CD1c-positive myeloid dendritic cell (primary cell): Measurements from ENCODE around the gene TSG101.

Source experiments
- DNase-seq: peaks from one replicate; pipeline ENCODE4 v3.0.0-alpha.2; 2016; ENCODE audit errors: extremely low spot score

The TSG101 gene

DNA sequence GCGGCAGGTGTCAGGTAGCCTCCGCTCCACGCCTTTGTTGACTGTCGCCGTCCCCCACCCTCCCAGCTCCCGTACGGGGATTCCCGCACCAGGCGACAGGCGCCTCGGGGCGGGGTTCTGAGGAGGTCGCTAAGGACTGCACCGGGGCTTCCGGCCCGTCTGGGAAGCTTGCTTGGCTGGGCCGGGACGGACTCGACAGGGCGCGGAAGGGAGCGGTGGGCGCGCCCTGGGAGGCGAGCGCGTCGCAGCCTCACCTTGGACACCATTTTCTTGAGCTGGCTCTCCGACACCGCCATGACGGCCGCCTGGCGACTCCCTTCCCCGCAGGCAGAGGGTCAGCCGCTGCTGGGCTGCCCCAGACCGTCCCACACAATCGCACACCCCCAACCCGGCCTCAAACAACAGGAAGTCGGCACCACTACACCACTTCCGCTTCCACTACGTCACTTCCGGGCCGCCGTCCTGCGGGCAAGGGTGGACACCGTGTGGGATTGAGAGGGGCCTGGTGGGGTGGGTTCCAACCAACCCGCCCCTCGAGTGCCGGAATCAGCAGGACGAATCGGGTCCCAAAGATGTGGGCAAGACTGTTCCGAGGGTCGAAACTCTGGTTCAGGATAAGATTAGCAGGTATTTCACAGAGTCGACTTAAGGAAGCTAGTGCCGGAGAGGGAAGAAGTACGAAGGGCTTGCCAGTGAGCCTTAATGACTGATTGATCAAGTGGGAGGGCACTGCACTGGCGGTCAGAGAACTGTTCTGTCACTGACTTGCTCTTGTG lies at the start of gene TSG101:
Gene TSG101 (minus strand): TSS at position 422 of the 776 bp plus-strand sequence. CDS start 126 bp downstream, at position 296.
- DNase-seq, result peak; percentile 97

DNA sequence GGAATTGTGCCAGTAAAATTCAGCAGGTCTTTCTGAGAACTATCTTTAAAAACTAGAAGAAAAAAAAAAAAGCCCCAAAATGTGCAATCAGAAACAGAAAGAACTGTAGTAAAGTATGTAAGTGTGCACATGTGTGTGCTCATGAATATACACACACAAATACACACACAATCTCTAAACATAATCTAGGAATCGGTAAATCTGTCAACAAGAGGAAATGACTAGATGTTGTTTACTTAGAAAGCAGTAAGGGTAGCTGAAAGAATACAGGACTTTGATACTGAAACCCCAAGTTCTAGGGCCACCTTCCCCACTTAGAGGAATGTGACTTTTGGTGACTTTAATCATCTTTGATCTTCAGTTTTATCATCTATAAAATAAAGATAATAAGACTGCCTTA lies 48.6 kb upstream of the TSG101 start:
- DNase-seq, result no peak

DNA sequence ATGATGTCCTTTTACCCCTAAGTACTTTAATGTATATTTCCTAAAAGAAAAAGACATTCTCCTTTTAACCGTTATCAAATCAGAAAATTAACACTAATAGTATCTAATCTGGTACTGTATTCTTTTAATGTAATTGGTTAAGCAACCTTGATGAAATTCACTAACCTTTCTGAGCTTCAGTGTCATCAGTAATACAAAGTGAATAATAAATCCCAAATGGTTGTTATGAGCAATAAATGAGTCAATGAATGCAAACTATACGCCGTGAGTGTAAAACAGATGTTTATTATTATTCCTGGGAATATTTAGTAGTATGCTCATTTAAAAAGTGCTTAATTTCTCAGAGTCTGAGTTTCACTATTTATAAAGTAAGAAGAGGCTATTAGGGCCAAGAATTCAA lies 40.3 kb upstream of the TSG101 start:
- DNase-seq, result no peak

GRCh38 chr11:18566406-18566805 lies 39.7 kb upstream of the TSG101 start:
- no peak for DNase-seq

DNA sequence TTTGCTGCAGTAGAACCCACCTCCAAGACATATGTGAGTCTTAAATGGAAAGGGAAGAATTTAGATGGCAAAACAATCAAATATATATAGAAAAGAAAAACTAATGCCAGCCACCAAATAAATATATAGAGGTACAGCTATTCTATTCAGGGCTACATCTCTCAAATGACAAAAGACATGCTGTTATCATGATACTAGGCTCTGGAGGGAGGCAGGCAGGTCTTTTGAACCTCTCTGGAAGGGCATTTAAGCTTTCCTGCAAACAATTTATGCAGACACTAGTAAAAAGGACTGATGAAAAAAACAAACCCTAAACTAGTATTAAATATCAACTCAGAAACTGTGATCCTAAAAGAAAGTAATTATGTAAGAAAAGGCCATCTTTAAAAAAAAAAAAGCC lies 37.4 kb upstream of the TSG101 start:
- DNase-seq, result no peak

DNA sequence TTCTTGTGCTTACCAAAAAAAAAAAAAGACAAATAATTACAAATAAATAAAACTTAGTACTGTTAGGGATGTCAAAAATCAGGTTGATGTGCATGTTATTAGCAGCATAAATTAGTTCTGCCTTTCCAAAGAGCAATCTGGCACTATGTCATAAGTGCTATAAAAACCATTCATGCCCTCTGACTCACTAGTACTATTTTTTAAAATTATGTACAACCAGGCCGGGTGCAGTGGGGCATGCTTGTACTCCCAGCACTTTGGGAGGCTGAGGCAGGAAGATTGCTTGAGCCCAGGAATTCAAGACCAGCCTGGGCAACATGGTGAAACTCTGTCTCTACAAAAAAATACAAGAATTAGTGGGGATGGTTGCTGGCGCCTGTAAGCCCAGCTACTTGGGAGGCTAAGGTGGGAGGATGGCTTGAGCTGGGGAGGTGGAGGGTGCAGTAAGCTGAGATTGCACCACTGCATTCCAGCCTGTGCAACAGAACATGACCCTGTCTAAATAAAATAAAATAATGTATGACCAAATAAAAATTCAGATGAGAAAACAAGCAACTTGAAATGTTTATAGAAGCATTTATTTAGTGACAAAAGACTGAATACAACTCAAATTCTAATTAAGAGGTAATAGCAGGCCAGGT lies 36.5 kb upstream of the TSG101 start:
- no peak for DNase-seq

DNA sequence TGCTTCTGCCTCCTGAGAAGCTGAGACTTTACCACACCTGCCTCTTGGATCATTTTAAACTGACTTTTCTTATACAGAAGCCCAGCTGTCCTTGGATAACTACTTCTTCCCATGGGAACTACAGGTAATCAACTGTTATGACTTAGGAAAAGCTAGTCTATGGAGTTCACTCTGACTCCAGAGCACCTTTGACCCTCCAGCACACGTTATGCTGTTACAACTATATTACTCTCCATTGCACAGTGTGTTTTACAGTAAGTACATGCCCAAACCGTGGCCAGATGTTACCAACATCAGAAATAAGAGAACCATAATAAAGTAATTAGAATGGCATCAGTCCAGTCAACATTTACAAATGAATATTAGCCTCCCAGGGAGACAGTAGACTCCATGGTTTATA lies 21.3 kb upstream of the TSG101 start:
- DNase-seq, result no peak

GRCh38 chr11:18540207-18541009 lies 13.7 kb upstream of the TSG101 start:
- DNase-seq, result peak; percentile 22

DNA sequence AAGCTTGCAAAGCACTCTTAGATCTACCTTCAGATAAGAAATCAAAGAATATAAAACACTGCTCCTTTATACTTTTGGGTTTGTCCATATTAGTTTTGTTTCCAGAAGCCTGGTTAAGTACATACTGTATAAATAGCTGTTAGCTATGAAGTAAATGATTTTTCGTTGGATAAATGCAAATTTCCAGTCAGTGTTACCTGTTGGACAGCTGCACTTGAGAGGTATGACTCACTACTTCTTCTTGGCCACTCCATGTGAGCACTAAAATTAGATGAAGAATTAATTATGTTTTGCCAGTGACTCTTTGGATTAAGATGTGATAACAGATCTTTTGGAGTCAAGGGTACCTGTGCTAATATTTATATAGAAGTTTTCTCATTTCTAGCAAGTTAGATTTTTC lies 9.5 kb upstream of the TSG101 start:
- no peak for DNase-seq

DNA sequence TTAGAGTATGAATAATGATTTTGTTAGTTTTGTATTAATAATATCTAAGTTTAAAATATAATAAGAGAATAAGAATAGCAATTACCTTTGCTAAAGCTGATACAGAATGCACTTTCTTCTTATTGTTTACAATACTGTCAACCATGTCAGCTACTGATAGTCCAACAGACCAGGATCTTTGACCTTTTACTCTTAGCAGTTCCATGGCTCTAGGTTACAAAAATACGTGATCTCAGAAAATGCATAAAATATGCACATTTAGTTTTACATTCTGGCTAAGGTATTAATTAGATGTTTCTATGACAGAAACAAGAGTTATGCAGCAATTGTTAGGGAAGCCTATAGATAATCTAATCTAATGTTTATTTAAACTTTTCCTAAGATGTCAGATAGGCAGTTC lies 7.5 kb upstream of the TSG101 start:
- no peak for DNase-seq

GRCh38 chr11:18533365-18533764 lies 6.6 kb upstream of the TSG101 start:
- DNase-seq, result no peak

DNA sequence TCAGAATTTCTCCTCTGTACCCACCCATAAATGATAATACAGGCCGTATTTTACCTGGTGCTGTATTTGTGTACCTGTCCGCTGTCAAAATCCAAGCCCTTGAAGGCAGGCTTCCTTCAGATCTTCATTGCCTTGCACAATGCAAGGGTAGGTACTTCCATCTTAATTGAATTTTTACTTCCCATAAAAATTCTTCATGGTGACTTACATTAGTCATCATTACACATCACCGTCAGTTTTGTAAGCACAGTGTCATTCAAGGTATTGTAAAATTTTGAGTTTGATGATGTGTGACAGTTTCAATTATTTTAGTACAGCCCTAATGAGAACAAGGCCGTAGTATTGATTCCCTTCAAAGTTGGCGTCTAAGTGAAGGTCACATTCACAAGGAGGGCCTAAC lies 770 bp upstream of the TSG101 start:
- peak; percentile 82 for DNase-seq

DNA sequence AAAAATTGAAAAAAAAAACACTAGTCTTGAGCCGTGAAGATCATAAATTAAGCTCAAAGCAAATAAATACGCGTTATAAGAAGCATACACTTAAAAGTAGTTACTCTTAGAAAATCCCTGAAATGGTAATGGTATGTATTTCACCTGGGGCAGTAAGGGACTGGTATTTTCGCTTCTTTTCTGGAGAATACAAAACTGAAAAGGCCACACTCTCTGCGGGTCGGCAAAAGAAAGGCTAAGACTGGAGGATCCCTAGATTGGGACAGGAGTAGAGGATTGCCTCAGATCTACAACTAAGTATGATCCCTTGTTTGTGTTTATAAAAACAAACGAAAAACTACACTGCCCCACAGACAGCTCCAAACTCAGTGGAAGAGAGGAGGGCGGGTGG lies 617 bp downstream of the TSG101 start:
- no peak for DNase-seq

DNA sequence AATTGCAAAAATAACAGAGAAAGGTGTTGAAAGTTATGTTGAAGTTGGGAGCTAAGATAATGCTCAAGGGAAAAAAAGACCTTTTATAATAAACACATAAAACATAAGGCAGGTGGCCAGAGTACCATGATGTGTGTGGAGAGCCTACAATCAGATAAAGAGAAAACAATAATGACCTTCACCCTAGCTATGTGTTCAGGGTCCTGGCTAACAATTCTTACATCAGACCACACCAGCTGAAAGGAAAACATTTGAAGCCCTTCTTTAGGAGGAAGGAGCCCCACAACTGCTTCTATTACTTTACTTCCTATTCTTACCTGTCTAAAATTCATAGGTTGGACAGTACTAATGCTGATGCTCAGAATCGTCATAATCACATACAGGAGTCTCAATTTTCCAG lies 2.5 kb downstream of the TSG101 start:
- DNase-seq, result no peak

DNA sequence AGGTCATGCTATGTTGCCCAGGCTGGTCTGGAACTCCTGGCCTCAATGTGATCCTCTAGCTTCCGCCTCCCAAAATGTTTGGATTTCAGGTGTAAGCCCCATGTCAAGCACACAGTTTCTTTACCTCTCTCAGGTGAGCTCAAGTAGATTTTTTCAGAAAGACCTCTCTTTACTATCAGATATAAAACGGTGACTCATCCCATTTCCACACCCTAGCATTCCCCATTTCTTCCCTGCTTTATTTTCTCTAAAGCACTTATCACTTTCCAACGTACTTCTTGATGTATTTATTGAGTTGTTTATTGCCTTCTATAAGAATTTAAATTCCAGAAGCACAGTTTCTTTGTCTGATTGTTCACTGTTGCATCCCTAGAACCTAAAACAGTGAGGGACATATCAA lies 3.7 kb downstream of the TSG101 start:
- no peak for DNase-seq

GRCh38 chr11:18522388-18522787 lies 4.4 kb downstream of the TSG101 start:
- no peak for DNase-seq

DNA sequence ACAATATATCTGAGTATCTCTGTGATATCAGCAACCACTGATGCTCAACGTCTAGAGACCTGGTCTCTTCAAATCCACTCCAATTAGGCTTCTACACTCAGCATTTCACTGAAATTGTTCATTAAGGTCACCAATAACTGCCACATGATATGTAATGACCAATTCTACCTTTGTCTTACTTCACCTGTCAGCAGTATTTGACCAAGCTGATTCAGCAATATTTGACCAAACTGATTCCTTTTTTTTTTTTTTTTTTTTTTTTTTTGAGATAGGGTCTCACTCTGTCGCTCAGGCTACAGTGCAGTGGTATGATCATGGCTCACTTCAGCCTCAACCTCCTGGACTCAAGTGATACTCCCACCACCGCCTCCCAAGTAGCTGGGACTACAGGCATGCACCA lies 5.6 kb downstream of the TSG101 start:
- DNase-seq, result no peak

- DNase-seq, result no peak
These were observed 24.4 kb downstream of the TSG101 start for GRCh38 chr11:18502352-18502751.

- DNase-seq, result no peak
These were observed 25.1 kb downstream of the TSG101 start for GRCh38 chr11:18501629-18502028.

DNA sequence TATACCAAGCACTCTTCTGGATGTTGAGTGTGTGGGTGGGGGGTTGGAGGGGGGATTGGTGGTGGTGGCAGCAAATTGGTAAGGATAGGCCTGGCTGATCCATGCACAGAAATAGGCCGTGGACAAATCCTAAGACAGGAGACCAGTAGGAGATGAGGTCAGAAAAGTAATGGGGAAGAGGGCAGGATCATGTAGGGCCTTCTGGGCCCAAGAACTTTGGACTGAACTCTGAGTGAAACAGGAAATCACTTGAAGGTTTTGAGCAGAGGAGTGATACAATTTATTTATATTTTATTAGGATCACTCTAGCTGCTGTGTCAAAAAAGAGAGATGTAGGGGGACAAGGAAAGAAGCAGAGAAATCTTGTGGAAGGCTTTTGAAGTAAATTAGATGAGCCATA lies 28.7 kb downstream of the TSG101 start:
- no peak for DNase-seq

DNA sequence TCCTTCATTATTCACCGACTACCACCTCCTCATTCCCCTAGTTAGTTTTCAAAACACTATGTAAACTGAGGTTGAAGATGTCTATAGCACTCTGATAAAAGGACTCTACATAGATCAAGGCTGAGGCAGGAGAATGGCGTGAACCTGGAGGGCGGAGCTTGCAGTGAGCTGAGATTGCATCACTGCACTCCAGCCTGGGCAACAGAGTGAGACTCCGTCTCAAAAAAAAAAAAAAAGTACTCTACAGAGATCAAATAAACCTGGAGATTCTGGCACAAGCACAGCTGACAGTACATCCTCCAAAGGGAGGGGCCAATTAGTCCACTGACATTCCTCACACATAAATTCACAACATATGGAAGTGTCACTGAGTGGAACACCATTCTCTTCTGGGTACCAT lies 31.0 kb downstream of the TSG101 start:
- DNase-seq, result no peak

- no peak for DNase-seq
These were observed 31.5 kb downstream of the TSG101 start for GRCh38 chr11:18495271-18495670.

GRCh38 chr11:18493310-18493709 lies 33.4 kb downstream of the TSG101 start:
- DNase-seq, result no peak
